Effector memory CD8-positive, alpha-beta T cell (primary cell): ENCODE measurements around the gene HLA-A.
"Not testable (repeated sequence)": the region's sequence is repeated elsewhere in the genome, so short reads cannot be mapped to it uniquely, and the experiment has no call there.

ENCODE experiments used
- ATAC-seq: fragments of 150-1000 bp; cut with Tn5 transposase; replicated peaks from 2 replicates; pipeline ENCODE4 v1.10.0; 2021; ENCODE audit warnings: mild to moderate bottlenecking, moderate library complexity
- DNase-seq, 3 experiments: peaks; one replicate each; pipeline ENCODE4 v3.0.0; 2021
- H3K27ac Mint-ChIP-seq, 2 donors: one replicate each; pipeline ENCODE4 v1.8.0; 2022; ENCODE audit warnings: mild to moderate bottlenecking in 2 of 2, mixed read lengths in 2 of 2, moderate library complexity in 2 of 2
- H3K27me3 Mint-ChIP-seq, 2 donors: one replicate each; pipeline ENCODE4 v1.8.0; 2022; ENCODE audit warnings: mixed read lengths in 2 of 2
- H3K36me3 Mint-ChIP-seq: one replicate; pipeline ENCODE4 v1.8.0; 2022; ENCODE audit warnings: mild to moderate bottlenecking, moderate library complexity, mixed read lengths; ENCODE audit not compliant: insufficient read depth
- H3K4me1 Mint-ChIP-seq, 2 donors: one replicate each; pipeline ENCODE4 v1.8.0; 2022; ENCODE audit warnings: low read depth in 2 of 2, mixed read lengths in 2 of 2
- H3K4me3 Mint-ChIP-seq, 2 donors: one replicate each; pipeline ENCODE4 v1.8.0; 2022; ENCODE audit warnings: mild to moderate bottlenecking in 2 of 2, mixed read lengths in 2 of 2, moderate library complexity in 2 of 2
- H3K9me3 Mint-ChIP-seq, 2 donors: one replicate each; pipeline ENCODE4 v1.8.0; 2022; ENCODE audit warnings: mixed read lengths in 2 of 2

HLA-A gene

GRCh38 chr6:29958046-29958445 lies 15.7 kb downstream of the HLA-A start:
- no peak overlapping the region for H3K4me3 Mint-ChIP-seq
- DNase-seq: no peak
- no peaks in the 10 kb centered on the region for H3K27me3 Mint-ChIP-seq
- ATAC-seq: no peak
- no peaks in the 10 kb centered on the region for H3K9me3 Mint-ChIP-seq
- no peak overlapping the region for H3K27ac Mint-ChIP-seq
- peaks cover 4% of the 10 kb centered on the region for H3K36me3 Mint-ChIP-seq
- no peaks in the 10 kb centered on the region for H3K4me1 Mint-ChIP-seq

DNA sequence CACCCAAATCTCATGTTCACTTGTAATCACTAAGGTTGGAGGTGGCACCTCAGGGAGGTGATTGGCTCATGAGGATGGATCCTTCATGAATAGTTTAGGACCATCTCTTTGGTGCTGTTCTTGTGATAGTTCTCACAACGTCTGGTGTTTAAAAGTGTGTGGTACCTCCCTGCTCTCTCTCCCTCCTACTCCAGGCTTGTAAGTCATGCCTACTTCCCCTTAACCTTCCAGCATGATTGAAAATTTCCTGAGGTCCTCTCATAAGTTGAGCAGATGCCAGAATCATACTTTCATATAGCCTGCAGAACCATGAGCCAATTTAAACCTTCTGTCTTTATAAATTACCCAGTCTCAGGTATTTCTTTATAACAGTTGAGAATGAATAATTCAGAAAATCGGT lies 16.6 kb downstream of the HLA-A start:
- Mint-ChIP-seq H3K4me3 (no peak overlapping the region), H3K36me3 (no peaks in the 10 kb centered on the region), H3K27ac (no peak overlapping the region), H3K4me1 (no peaks in the 10 kb centered on the region), H3K27me3 (no peaks in the 10 kb centered on the region), H3K9me3 (no peaks in the 10 kb centered on the region)
- no peak for DNase-seq
- no peak for ATAC-seq

DNA sequence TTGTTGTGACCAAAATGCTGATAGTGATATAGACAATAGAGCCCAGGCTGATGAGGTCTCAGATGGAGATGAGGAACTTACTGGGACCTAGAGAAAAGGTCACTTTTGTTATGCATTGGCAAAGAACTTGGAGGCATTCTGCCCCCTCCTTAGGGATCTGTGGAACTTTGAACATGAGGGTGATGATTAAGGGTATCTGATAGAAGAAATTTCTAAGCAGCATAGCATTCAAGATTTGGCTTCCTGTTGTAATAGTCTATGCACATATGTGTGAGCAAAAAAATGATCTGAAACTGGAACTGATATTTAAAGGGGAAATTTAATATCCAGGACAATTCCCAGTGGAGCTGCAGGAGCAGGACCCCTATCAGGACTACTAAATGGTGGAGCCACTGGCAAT lies 17.1 kb downstream of the HLA-A start:
- H3K4me3 Mint-ChIP-seq: no peak overlapping the region
- ATAC-seq (no peak), DNase-seq (no peak)
- H3K4me1 Mint-ChIP-seq: no peaks in the 10 kb centered on the region
- H3K27ac Mint-ChIP-seq: no peak overlapping the region
- no peaks in the 10 kb centered on the region for H3K27me3 Mint-ChIP-seq
- peaks cover 3% of the 10 kb centered on the region for H3K36me3 Mint-ChIP-seq
- no peaks in the 10 kb centered on the region for H3K9me3 Mint-ChIP-seq

GRCh38 chr6:29961966-29962365 lies 19.6 kb downstream of the HLA-A start:
- ATAC-seq (no peak), DNase-seq (no peak)
- peaks cover 20 to 22% of the 10 kb centered on the region in 2 donors for H3K4me1 Mint-ChIP-seq
- H3K36me3 Mint-ChIP-seq: peaks cover 8% of the 10 kb centered on the region
- no peaks in the 10 kb centered on the region for H3K9me3 Mint-ChIP-seq
- H3K27me3 Mint-ChIP-seq: no peaks in the 10 kb centered on the region
- H3K27ac Mint-ChIP-seq: no peak overlapping the region
- no peak overlapping the region for H3K4me3 Mint-ChIP-seq

DNA sequence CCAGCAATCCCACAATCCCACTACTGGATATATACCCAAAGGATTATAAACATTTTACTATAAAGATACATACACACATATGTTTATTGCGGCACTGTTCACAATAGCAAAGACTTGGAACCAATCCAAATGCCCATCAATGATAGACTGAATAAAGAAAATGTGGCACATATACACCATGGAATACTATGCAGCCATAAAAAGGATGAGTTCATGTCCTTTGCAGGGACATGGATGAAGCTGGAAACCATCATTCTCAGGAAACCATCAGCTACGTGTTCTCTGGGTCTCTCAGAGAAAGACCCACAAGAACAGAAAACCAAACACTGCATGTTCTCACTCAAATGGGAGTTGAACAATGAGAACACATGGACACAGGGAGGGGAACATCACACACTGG lies 21.4 kb downstream of the HLA-A start:
- not testable (repeated sequence) for H3K4me3 Mint-ChIP-seq
- Mint-ChIP-seq H3K27ac (peak overlapping the region in 1 of 2 donors; percentile 98), H3K4me1 (peaks cover 22 to 29% of the 10 kb centered on the region in 2 donors)

DNA sequence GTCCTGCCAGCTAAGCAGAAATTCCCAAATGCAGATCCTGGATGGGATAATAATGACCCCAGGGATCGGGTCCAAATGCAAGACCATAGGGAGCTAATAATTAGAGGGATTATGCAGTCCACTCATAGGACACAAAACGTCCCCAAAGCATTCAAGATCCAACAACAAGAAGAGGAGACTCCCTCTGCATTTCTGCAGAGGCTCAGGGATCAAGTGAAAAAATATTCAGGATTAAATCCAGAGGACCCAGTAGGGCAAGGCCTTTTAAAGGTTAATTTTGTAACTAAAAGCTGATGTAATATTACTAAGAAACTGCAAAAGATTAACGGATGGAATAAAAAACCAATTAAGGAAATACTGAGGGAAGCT lies 22.2 kb downstream of the HLA-A start:
- DNase-seq: no peak
- H3K4me1 Mint-ChIP-seq: peaks cover 22 to 29% of the 10 kb centered on the region in 2 donors

More for the DNA sequence above, 21.4 kb downstream of the HLA-A start:
- not testable (repeated sequence) for H3K27me3 Mint-ChIP-seq, ATAC-seq, H3K9me3 Mint-ChIP-seq, H3K36me3 Mint-ChIP-seq, DNase-seq

GRCh38 chr6:29964887-29965562 lies 22.7 kb downstream of the HLA-A start:
- no peaks in the 10 kb centered on the region for H3K27me3 Mint-ChIP-seq
- H3K4me1 Mint-ChIP-seq: peaks cover 22 to 29% of the 10 kb centered on the region in 2 donors
- no peaks in the 10 kb centered on the region for H3K9me3 Mint-ChIP-seq
- ATAC-seq: peak; percentile 96
- DNase-seq: peak; percentile 60 to 71 (median 66)
- H3K4me3 Mint-ChIP-seq: peak overlapping the region; percentile 74 to 96
- peaks cover 8% of the 10 kb centered on the region for H3K36me3 Mint-ChIP-seq
- peak overlapping the region; percentile 55 to 98 for H3K27ac Mint-ChIP-seq

More for the DNA sequence above, 22.2 kb downstream of the HLA-A start:
- peak overlapping the region; percentile 55 to 98 for H3K27ac Mint-ChIP-seq
- H3K36me3 Mint-ChIP-seq: peaks cover 8% of the 10 kb centered on the region
- H3K9me3 Mint-ChIP-seq: no peaks in the 10 kb centered on the region
- H3K27me3 Mint-ChIP-seq: no peaks in the 10 kb centered on the region
- peak overlapping the region; percentile 74 to 96 for H3K4me3 Mint-ChIP-seq
- no peak for ATAC-seq

GRCh38 chr6:29965563-29965872 lies 23.2 kb downstream of the HLA-A start:
- peak overlapping the region; percentile 74 to 96 for H3K4me3 Mint-ChIP-seq
- H3K4me1 Mint-ChIP-seq: peaks cover 22 to 29% of the 10 kb centered on the region in 2 donors
- H3K9me3 Mint-ChIP-seq: no peaks in the 10 kb centered on the region
- no peak for DNase-seq
- H3K36me3 Mint-ChIP-seq: peaks cover 8% of the 10 kb centered on the region
- H3K27ac Mint-ChIP-seq: peak overlapping the region; percentile 55 to 98
- no peak for ATAC-seq
- no peaks in the 10 kb centered on the region for H3K27me3 Mint-ChIP-seq

- peak overlapping the region; percentile 74 to 96 for H3K4me3 Mint-ChIP-seq
- peak; percentile 52 for ATAC-seq
- H3K27me3 Mint-ChIP-seq: no peaks in the 10 kb centered on the region
- no peaks in the 10 kb centered on the region for H3K9me3 Mint-ChIP-seq
- peak; percentile 37 to 51 (median 45) for DNase-seq
- H3K36me3 Mint-ChIP-seq: peaks cover 8% of the 10 kb centered on the region
- peaks cover 22 to 29% of the 10 kb centered on the region in 2 donors for H3K4me1 Mint-ChIP-seq
- H3K27ac Mint-ChIP-seq: peak overlapping the region; percentile 55 to 98
Measured at GRCh38 chr6:29965873-29966601, 23.7 kb downstream of the HLA-A start.

- peak overlapping the region in 1 of 2 donors; percentile 96 for H3K4me3 Mint-ChIP-seq
- H3K4me1 Mint-ChIP-seq: peaks cover 26 to 36% of the 10 kb centered on the region in 2 donors
Measured at GRCh38 chr6:29967379-29968010, 25.2 kb downstream of the HLA-A start.

GRCh38 chr6:29968130-29968529 lies 25.8 kb downstream of the HLA-A start:
- peaks cover 8% of the 10 kb centered on the region for H3K36me3 Mint-ChIP-seq
- peak overlapping the region in 1 of 2 donors; percentile 98 for H3K27ac Mint-ChIP-seq
- DNase-seq (no peak), ATAC-seq (no peak)
- no peak overlapping the region for H3K4me3 Mint-ChIP-seq
- no peaks in the 10 kb centered on the region for H3K9me3 Mint-ChIP-seq
- H3K27me3 Mint-ChIP-seq: peaks cover 8 to 13% of the 10 kb centered on the region in 2 donors
- H3K4me1 Mint-ChIP-seq: peaks cover 26 to 39% of the 10 kb centered on the region in 2 donors

More at GRCh38 chr6:29967379-29968010, 25.2 kb downstream of the HLA-A start:
- Mint-ChIP-seq H3K27me3 (peaks cover 4 to 9% of the 10 kb centered on the region in 2 donors), H3K27ac (peak overlapping the region in 1 of 2 donors; percentile 98), H3K9me3 (no peaks in the 10 kb centered on the region), H3K36me3 (peaks cover 8% of the 10 kb centered on the region)
- ATAC-seq: no peak
- no peak for DNase-seq

- H3K4me1 Mint-ChIP-seq: peaks cover 28 to 47% of the 10 kb centered on the region in 2 donors
- no peak for DNase-seq
- no peak for ATAC-seq
Measured at GRCh38 chr6:29968905-29969304, 26.6 kb downstream of the HLA-A start.

GRCh38 chr6:29970711-29971110 lies 28.4 kb downstream of the HLA-A start:
- H3K9me3 Mint-ChIP-seq: no peaks in the 10 kb centered on the region
- H3K27ac Mint-ChIP-seq: no peak overlapping the region
- no peak overlapping the region for H3K4me3 Mint-ChIP-seq
- ATAC-seq (no peak), DNase-seq (no peak)
- H3K27me3 Mint-ChIP-seq: peaks cover 34 to 35% of the 10 kb centered on the region in 2 donors
- no peaks in the 10 kb centered on the region for H3K36me3 Mint-ChIP-seq
- peaks cover 36 to 57% of the 10 kb centered on the region in 2 donors for H3K4me1 Mint-ChIP-seq

More at GRCh38 chr6:29968905-29969304, 26.6 kb downstream of the HLA-A start:
- H3K36me3 Mint-ChIP-seq: peaks cover 8% of the 10 kb centered on the region
- no peak overlapping the region for H3K4me3 Mint-ChIP-seq
- H3K27me3 Mint-ChIP-seq: peaks cover 16 to 17% of the 10 kb centered on the region in 2 donors
- H3K9me3 Mint-ChIP-seq: no peaks in the 10 kb centered on the region
- H3K27ac Mint-ChIP-seq: no peak overlapping the region
